Neural crest cell (in vitro differentiated cells): ENCODE measurements around the gene PAX3. TPM values are rescaled to one million over a fixed set of nuclear protein-coding genes. Genes with fewer than 3 reads are reported as not detected.

Source experiments
- DNase-seq: peaks from one replicate; pipeline ENCODE4 v3.0.0; 2021; ENCODE audit warnings: low read depth, mixed read lengths, low spot score
- H3K27ac Mint-ChIP-seq: one replicate; pipeline ENCODE4 v1.8.0; 2021; ENCODE audit warnings: mild to moderate bottlenecking, mixed read lengths; ENCODE audit not compliant: unreplicated experiment
- H3K27me3 Mint-ChIP-seq: 2 replicates; pipeline ENCODE4 v1.8.0; 2021; ENCODE audit warnings: low read depth, mild to moderate bottlenecking, mixed read lengths
- H3K36me3 Mint-ChIP-seq: 2 replicates; pipeline ENCODE4 v1.8.0; 2021; ENCODE audit warnings: low read depth, mild to moderate bottlenecking, mixed read lengths
- H3K4me1 Mint-ChIP-seq: 2 replicates; pipeline ENCODE4 v1.8.0; 2021; ENCODE audit warnings: mixed read lengths
- H3K4me3 Mint-ChIP-seq: one replicate; pipeline ENCODE4 v1.8.0; 2021; ENCODE audit warnings: mild to moderate bottlenecking, mixed read lengths
- H3K9me3 Mint-ChIP-seq: 2 replicates; pipeline ENCODE4 v1.8.0; 2021; ENCODE audit warnings: mixed read lengths
- total RNA-seq: library from RNA; stranded (reverse); gene quantifications from 2 replicates; pipeline ENCODE4 v1.2.1, GENCODE V29; 2021
- TF ChIP-seq, protein P1 (sequence below): fragments of 200-600 bp; sonication (generic); conservative IDR thresholded peaks from 2 replicates; pipeline ENCODE4 v1.5.0; 2021; ENCODE audit warnings: antibody characterized with exemption, mild to moderate bottlenecking

The PAX3 gene
- total RNA-seq, 1 donor from 2014 or later = 52.2 TPM

DNA sequence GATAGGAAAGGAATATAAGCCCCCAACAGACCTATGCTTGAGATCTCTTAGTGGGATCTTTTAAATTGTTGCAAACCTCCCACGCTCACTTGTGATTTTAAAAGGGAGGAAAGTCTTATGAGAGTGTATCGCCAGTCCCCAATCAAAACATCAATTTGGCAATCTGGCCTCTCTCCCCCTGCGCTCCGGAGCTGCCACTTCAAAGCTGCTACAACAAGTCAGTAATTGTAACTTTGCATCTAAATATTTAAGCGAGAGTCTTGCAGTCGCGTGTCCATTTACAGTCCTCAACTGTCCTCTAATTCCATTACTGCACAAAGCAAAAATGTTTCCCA is 8.4 kb downstream of the PAX3 start:
- Mint-ChIP-seq H3K4me3 (peak overlapping the region; percentile 76), H3K36me3 (peaks cover 16% of the 10 kb centered on the region)
- TF ChIP-seq, protein P1, sequence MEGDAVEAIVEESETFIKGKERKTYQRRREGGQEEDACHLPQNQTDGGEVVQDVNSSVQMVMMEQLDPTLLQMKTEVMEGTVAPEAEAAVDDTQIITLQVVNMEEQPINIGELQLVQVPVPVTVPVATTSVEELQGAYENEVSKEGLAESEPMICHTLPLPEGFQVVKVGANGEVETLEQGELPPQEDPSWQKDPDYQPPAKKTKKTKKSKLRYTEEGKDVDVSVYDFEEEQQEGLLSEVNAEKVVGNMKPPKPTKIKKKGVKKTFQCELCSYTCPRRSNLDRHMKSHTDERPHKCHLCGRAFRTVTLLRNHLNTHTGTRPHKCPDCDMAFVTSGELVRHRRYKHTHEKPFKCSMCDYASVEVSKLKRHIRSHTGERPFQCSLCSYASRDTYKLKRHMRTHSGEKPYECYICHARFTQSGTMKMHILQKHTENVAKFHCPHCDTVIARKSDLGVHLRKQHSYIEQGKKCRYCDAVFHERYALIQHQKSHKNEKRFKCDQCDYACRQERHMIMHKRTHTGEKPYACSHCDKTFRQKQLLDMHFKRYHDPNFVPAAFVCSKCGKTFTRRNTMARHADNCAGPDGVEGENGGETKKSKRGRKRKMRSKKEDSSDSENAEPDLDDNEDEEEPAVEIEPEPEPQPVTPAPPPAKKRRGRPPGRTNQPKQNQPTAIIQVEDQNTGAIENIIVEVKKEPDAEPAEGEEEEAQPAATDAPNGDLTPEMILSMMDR = no peak

DNA sequence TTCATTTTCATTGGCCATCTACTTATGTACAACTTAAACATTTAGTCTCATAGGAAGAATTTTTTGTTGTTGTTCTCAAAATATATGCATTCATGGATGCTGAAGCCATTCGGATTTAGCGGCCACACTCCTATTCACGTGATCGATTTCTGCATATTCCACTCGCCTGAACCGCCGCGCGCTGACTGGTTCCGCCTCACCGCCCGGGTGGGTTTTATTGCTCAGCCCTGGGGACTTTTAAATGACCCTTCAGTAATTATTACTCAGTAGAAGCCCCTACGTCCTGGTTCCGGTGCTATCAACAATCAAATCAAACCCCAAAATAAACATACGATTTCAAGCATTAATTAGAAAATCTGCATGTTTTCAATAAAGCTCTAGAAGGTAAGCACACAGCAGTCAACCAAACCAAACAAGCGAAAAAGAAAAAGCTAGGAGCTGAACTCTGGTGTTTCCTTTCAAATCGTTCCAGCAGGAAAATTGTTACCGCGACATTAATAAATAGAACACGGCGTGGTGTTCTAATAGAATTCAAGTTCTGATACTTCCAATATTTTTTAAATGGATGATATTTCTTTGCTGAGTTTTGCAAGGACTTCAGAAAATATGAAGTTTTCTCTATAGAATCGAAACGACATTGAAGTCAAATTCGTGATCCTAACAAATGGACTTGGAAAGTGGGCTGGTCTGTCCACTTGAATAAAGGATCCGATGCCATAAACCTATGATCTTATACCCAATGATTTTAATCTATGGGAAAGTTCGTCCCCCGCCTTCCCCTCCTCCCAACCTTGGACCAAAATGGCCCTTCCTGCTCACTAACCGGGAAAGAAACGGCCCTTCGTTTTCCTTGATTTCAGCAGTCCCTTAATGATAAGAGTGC is 9.3 kb downstream of the PAX3 start:
- H3K27ac Mint-ChIP-seq = peak overlapping the region; percentile 95
- peaks cover 86% of the 10 kb centered on the region for H3K27me3 Mint-ChIP-seq
- no peak for DNase-seq
- peaks cover 87% of the 10 kb centered on the region for H3K4me1 Mint-ChIP-seq
- H3K36me3 Mint-ChIP-seq = peaks cover 12% of the 10 kb centered on the region
- no peaks in the 10 kb centered on the region for H3K9me3 Mint-ChIP-seq
- peak overlapping the region; percentile 76 for H3K4me3 Mint-ChIP-seq
- TF ChIP-seq, protein P1 = no peak

More for the DNA sequence above, 8.4 kb downstream of the PAX3 start:
- Mint-ChIP-seq H3K27me3 (peaks cover 89% of the 10 kb centered on the region), H3K4me1 (peaks cover 84% of the 10 kb centered on the region), H3K27ac (peak overlapping the region; percentile 95), H3K9me3 (no peaks in the 10 kb centered on the region)
- DNase-seq = peak; percentile 43

DNA sequence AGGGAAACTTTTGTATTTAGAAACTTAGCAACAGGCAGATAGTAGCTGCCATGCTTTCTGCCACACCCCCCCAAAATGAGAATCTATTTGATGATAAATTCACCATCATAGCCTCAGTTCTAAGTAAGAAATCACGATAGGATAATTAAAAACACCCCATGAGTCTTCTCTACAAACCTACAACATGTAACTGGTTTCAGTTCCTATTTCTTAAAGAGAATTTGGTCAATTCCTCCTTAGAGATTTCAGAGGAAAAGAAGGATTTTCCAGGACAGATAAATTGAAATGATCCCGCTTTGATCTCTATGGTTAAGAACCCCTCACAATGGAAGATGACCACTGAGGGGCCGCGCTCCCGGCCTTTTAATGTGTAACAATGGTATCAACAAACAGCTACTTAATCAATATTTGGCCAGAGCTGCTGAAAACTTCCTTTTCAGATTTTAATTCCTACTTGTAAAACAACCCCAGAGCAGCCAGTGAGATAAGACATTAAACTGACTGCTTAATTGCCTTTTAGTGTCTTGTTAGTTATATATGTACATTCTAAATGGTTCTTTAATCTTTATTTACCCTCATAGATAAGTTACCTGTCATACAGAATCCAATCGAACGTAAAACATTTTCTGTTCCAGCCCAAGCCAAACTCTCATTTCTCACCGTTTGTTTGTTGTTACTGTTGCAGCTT is 10.1 kb downstream of the PAX3 start:
- H3K4me3 Mint-ChIP-seq = peak overlapping the region; percentile 76
- H3K36me3 Mint-ChIP-seq = peaks cover 8% of the 10 kb centered on the region
- TF ChIP-seq, protein P1 = no peak
- no peak for DNase-seq
- H3K4me1 Mint-ChIP-seq = peaks cover 87% of the 10 kb centered on the region
- no peaks in the 10 kb centered on the region for H3K9me3 Mint-ChIP-seq
- H3K27me3 Mint-ChIP-seq = peaks cover 86% of the 10 kb centered on the region
- peak overlapping the region; percentile 10 for H3K27ac Mint-ChIP-seq

DNA sequence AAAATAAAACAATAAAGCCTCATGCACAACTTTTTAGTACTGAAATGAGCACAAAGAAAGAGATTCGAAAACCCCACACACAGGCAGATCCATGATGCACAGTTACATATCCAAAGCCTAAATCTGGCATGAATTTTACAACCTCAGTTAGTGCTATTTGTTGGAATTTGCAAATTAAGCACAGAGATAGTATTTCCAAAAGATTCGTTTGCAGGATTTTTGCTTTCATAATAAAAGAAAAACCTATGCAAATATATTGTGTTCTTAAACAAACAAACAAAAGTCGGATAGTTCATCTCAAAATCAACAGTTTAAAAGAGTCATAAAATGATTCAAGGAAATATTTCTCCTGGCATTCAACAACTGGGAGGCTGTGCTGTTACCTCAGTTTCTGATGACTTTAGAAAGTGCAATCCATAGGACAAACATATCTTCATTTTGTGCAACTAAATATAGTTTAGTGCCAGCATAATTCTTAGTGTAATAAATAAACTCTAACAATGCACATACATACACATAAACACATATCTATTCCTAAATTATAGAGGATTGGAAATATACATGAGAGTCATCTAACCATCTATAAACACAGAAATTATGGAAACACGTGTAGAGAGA is 10.8 kb downstream of the PAX3 start:
- H3K27me3 Mint-ChIP-seq = peaks cover 83% of the 10 kb centered on the region
- peaks cover 87% of the 10 kb centered on the region for H3K4me1 Mint-ChIP-seq
- H3K36me3 Mint-ChIP-seq = peaks cover 4% of the 10 kb centered on the region
- TF ChIP-seq, protein P1 = no peak
- H3K27ac Mint-ChIP-seq = no peak overlapping the region
- DNase-seq = no peak
- peak overlapping the region; percentile 76 for H3K4me3 Mint-ChIP-seq
- no peaks in the 10 kb centered on the region for H3K9me3 Mint-ChIP-seq

DNA sequence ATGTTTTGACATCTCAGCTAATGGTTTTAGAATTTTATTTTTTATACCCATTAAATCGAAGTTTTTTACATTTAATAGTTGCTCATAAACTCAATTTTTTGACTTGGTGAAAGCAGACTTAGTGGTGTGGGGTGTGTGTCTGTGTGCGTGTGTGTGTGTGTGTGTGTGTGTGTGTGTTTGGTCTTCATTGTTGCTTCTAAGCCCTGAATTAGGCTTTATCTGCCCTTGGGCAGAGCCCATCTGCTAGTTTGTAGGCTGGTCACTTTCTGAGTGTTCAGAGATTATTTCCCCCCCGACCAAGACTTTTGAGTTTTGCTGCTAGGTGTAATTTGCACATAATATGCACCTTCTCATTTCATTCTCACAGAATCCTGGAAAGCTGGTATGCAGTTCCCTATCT is 14.3 kb downstream of the PAX3 start:
- Mint-ChIP-seq H3K9me3 (no peaks in the 10 kb centered on the region), H3K4me3 (no peak overlapping the region), H3K4me1 (peaks cover 75% of the 10 kb centered on the region), H3K27ac (no peak overlapping the region), H3K36me3 (peaks cover 8% of the 10 kb centered on the region), H3K27me3 (peaks cover 65% of the 10 kb centered on the region)
- TF ChIP-seq, protein P1 = no peak
- DNase-seq = no peak
